ENCODE measurements around the gene TAAR2.
"Not testable (repeated sequence)": the region's sequence is repeated elsewhere in the genome, so short reads cannot be mapped to it uniquely, and the experiment has no call there.

The TAAR2 gene

GRCh38 chr6:132624175-132624574 lies at the start of gene TAAR2:
TAAR2 (minus strand) TSS chr6:132624275; CDS start chr6:132624275, 0 bp downstream.
- DNase-seq (ENCODE audit: low read depth): no peak

GRCh38 chr6:132673376-132674094 lies 49.5 kb upstream of the TAAR2 start:
- DNase-seq (ENCODE audit: low read depth): no peak

- no peak for DNase-seq (ENCODE audit: low read depth)
These were observed 47.2 kb upstream of the TAAR2 start for GRCh38 chr6:132671295-132671694.

GRCh38 chr6:132669690-132670291 lies 45.7 kb upstream of the TAAR2 start:
- no peak for DNase-seq (ENCODE audit: low read depth)

- no peak for DNase-seq (ENCODE audit: low read depth)
These were observed 42.0 kb upstream of the TAAR2 start for GRCh38 chr6:132666118-132666517.

- no peak for DNase-seq (ENCODE audit: low read depth)
These were observed 40.4 kb upstream of the TAAR2 start for GRCh38 chr6:132664309-132665034.

GRCh38 chr6:132663661-132664060 lies 39.6 kb upstream of the TAAR2 start:
- no peak for DNase-seq (ENCODE audit: low read depth)

GRCh38 chr6:132661906-132662305 lies 37.8 kb upstream of the TAAR2 start:
- no peak for DNase-seq (ENCODE audit: low read depth)

GRCh38 chr6:132659082-132659481 lies 35.0 kb upstream of the TAAR2 start, which contains the start of gene TAAR1:
TAAR1 (minus strand) TSS chr6:132659182; CDS start chr6:132646003, 13,179 bp downstream.
- DNase-seq (ENCODE audit: low read depth): no peak

- DNase-seq (ENCODE audit: low read depth): no peak
These were observed 27.0 kb upstream of the TAAR2 start for GRCh38 chr6:132651062-132651461.

- no peak for DNase-seq (ENCODE audit: low read depth)
These were observed 26.4 kb upstream of the TAAR2 start for GRCh38 chr6:132650429-132650828.

GRCh38 chr6:132648828-132649227 lies 24.8 kb upstream of the TAAR2 start:
- DNase-seq (ENCODE audit: low read depth): no peak

- DNase-seq (ENCODE audit: low read depth): no peak
These were observed 24.3 kb upstream of the TAAR2 start for GRCh38 chr6:132648356-132648755.

GRCh38 chr6:132643547-132643946 lies 19.5 kb upstream of the TAAR2 start:
- no peak for DNase-seq (ENCODE audit: low read depth)

GRCh38 chr6:132637135-132637534 lies 13.1 kb upstream of the TAAR2 start:
- DNase-seq (ENCODE audit: low read depth): not testable (repeated sequence)

GRCh38 chr6:132635906-132636305 lies 11.8 kb upstream of the TAAR2 start:
- not testable (repeated sequence) for DNase-seq (ENCODE audit: low read depth)

- not testable (repeated sequence) for DNase-seq (ENCODE audit: low read depth)
These were observed 11.2 kb upstream of the TAAR2 start for GRCh38 chr6:132635288-132635687.

GRCh38 chr6:132634796-132635195 lies 10.7 kb upstream of the TAAR2 start:
- DNase-seq (ENCODE audit: low read depth): no peak

GRCh38 chr6:132633362-132633761 lies 9.3 kb upstream of the TAAR2 start:
- no peak for DNase-seq (ENCODE audit: low read depth)

- no peak for DNase-seq (ENCODE audit: low read depth)
These were observed 799 bp downstream of the TAAR2 start for GRCh38 chr6:132623106-132623845.

- DNase-seq (ENCODE audit: low read depth): no peak
These were observed 7.4 kb downstream of the TAAR2 start for GRCh38 chr6:132616677-132617076.

- no peak for DNase-seq (ENCODE audit: low read depth)
These were observed 9.5 kb downstream of the TAAR2 start for GRCh38 chr6:132614554-132614953.
